Gastrocnemius medialis (tissue), 4 donors: ENCODE results near the gene CARD11. TPM values are rescaled to one million over a fixed set of nuclear protein-coding genes. Genes with fewer than 3 reads are reported as not detected.

Experiments used
- ATAC-seq, 2 donors: fragments of 150-250 bp; one replicate each; pipeline ENCODE4 v1.9.1; 2016
- DNase-seq, 2 donors: peaks; one replicate each; pipeline ENCODE4 v3.0.0-alpha.2; 2019
- H3K27ac ChIP-seq, 4 donors: fragments of 200-600 bp; sonication (generic); 1 replicate in 1 of 4; 2 replicates in 3 of 4; pipeline ENCODE4 v1.5.1; 2016 to 2018; ENCODE audit warnings: mild to moderate bottlenecking in 2 of 4, moderate library complexity in 1 of 4
- H3K27me3 ChIP-seq, 3 donors: fragments of 200-600 bp; sonication (generic) in 2 of 3; 1 replicate in 1 of 3; 2 replicates in 2 of 3; pipeline versions ENCODE4 v1.5.1 to v1.6.0; 2016 to 2019; ENCODE audit warnings: mild to moderate bottlenecking in 1 of 3, moderate library complexity in 1 of 3
- H3K36me3 ChIP-seq, 2 donors: fragments of 200-600 bp; sonication (generic) in 1 of 2; one replicate each; pipeline ENCODE4 v1.5.1; 2017 to 2018
- H3K4me1 ChIP-seq, 2 donors: fragments of 200-600 bp; sonication (generic) in 1 of 2; one replicate each; pipeline ENCODE4 v1.5.1; 2016 to 2017; ENCODE audit warnings: mild to moderate bottlenecking in 2 of 2
- H3K4me3 ChIP-seq, 4 donors: fragments of 200-600 bp; sonication (generic) in 3 of 4; 1 replicate in 1 of 4; 2 replicates in 3 of 4; pipeline ENCODE4 v1.5.1; 2016 to 2019; ENCODE audit warnings: mild to moderate bottlenecking in 2 of 4
- H3K9me3 ChIP-seq, 3 donors: fragments of 200-600 bp; sonication (generic) in 2 of 3; 1 replicate in 1 of 3; 2 replicates in 2 of 3; pipeline ENCODE4 v1.5.1; 2016 to 2019
- POLR2A ChIP-seq, 2 donors: fragments of 450-650 bp; IDR thresholded peaks; one replicate each; pipeline ENCODE4 v1.6.1; 2017; ENCODE audit warnings: antibody characterized with exemption in 2 of 2, mild to moderate bottlenecking in 2 of 2, moderate library complexity in 2 of 2
- in situ Hi-C, 4 donors: fragments of 200-750 bp; cut with MboI; loops; one replicate each; pipeline versions ENCODE4 v1.15.0 to v1.8.0; 2017; ENCODE audit warnings: low sequenced_read_pairs in 4 of 4
- intact Hi-C: fragments of 100-400 bp; cut with DNase I; formaldehyde crosslinking; loops from one replicate; pipeline ENCODE4 v1.15.1; 2023; ENCODE audit warnings: low total_unique reads
- total RNA-seq, 4 donors: library from RNA; depleted of rRNA; stranded (reverse); fragments of >200 nt; gene quantifications; one replicate each; pipeline versions ENCODE4 v1.1.0 to v1.2.3, GENCODE V29; 2016
- TF ChIP-seq, protein P1 (sequence below), 5 experiments: fragments of 450-650 bp in 3 of 5; fragments of 200-600 bp in 2 of 5; sonication (generic) in 2 of 5; IDR thresholded peaks in 4 of 5; conservative IDR thresholded peaks in 1 of 5; 1 replicate in 4 of 5; 2 replicates in 1 of 5; pipeline ENCODE4 v1.5.1; 2016 to 2019; ENCODE audit warnings: antibody characterized with exemption in 5 of 5, mild to moderate bottlenecking in 3 of 5, moderate library complexity in 3 of 5

The CARD11 gene
- total RNA-seq, 4 donors from 2014 or later = 0.13 TPM; not detected in 3

DNA sequence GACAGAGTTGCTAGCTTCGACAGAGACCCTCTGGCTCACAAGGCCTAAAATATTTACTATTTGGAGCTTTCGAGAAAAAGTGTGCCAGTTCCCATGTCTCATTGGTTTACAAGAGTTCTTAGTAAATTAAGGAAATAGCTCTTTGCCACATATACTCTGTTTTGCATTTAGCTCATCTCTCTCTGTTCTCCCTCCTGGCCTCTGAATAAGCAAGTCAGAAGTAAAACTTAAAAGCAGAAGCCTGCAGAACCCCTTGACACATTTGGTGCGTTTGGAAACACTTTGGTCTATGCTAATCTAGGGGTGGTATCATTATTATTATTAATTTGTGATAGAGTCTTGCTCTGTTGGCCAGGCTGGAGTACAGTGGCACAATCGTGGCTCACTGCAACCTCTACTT, 6.4 kb downstream of the CARD11 start:
- Histone ChIP-seq H3K9me3 (no peaks in the 10 kb centered on the region), H3K4me3 (no peak overlapping the region), H3K36me3 (no peaks in the 10 kb centered on the region), H3K27ac (no peak overlapping the region), H3K4me1 (no peaks in the 10 kb centered on the region), H3K27me3 (peaks cover 0 to 1% (median 0%) of the 10 kb centered on the region in 3 donors)
- intact Hi-C loops (no loop called here), in situ Hi-C loops (no loop called here)
- no peak for TF ChIP-seq POLR2A (IDR thresholded peaks at IDR 0.05)
- TF ChIP-seq, protein P1, sequence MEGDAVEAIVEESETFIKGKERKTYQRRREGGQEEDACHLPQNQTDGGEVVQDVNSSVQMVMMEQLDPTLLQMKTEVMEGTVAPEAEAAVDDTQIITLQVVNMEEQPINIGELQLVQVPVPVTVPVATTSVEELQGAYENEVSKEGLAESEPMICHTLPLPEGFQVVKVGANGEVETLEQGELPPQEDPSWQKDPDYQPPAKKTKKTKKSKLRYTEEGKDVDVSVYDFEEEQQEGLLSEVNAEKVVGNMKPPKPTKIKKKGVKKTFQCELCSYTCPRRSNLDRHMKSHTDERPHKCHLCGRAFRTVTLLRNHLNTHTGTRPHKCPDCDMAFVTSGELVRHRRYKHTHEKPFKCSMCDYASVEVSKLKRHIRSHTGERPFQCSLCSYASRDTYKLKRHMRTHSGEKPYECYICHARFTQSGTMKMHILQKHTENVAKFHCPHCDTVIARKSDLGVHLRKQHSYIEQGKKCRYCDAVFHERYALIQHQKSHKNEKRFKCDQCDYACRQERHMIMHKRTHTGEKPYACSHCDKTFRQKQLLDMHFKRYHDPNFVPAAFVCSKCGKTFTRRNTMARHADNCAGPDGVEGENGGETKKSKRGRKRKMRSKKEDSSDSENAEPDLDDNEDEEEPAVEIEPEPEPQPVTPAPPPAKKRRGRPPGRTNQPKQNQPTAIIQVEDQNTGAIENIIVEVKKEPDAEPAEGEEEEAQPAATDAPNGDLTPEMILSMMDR (IDR thresholded peaks at IDR 0.05 in 4 of 5, conservative IDR thresholded peaks at IDR 0.05 in 1 of 5) = no peak
- no peak for ATAC-seq
- DNase-seq = no peak

DNA sequence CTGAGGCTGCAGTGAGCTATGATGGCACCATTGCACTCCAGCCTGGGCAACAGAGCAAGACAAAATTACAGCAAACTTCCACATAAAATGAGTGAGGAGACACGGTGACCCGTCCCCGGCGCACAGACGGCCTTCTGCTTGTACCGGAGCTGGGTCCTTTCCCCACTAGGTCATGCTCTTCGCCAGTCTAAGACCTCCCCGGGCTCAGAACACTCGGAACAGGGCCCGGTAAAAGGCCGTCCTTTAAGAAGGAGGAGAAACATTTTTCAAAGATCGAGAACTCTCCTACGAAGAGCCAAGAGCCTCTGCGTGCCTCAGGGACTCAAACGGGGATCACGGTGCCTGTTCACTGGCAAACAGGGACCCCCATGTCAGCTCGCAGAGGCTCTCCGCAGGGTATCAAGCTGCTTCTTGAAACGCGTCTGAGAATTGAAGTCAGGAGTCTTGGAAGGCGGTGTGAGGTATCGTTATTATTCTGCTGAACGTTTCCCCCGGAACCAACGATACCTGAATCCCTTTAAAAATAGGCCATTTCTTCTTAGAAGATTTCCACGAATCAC, 9.0 kb downstream of the CARD11 start:
- no peak for DNase-seq
- no peaks in the 10 kb centered on the region for H3K27me3 ChIP-seq
- intact Hi-C loops = no loop called here
- no peaks in the 10 kb centered on the region for H3K4me1 ChIP-seq
- no peak for TF ChIP-seq POLR2A (IDR thresholded peaks at IDR 0.05)
- TF ChIP-seq, protein P1 (IDR thresholded peaks at IDR 0.05 in 4 of 5, conservative IDR thresholded peaks at IDR 0.05 in 1 of 5) = no peak
- no peak overlapping the region for H3K27ac ChIP-seq
- ATAC-seq = no peak
- H3K36me3 ChIP-seq = no peaks in the 10 kb centered on the region
- H3K4me3 ChIP-seq = no peak overlapping the region
- in situ Hi-C loops = no loop called here
- no peaks in the 10 kb centered on the region for H3K9me3 ChIP-seq

DNA sequence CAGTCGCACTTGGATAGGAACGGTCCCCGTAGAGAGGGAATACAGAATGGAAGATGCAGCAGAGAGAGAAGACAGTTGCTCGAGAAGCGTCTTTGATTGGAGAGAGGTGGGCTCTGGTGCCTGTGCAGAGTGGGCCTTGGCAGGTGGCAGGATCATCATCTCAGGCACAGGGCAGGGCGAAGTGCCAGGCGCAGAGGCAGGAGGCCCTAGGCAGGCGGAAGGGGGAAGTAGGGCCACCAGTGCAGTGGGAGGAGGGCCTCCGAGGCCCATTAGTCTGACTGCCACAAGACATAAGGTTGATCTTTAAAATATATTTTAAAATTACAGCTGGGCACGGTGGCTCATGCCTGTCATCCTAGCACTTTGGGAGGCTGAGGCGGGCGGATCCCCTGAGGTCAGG, 10.1 kb downstream of the CARD11 start:
- Histone ChIP-seq H3K4me3 (no peak overlapping the region), H3K27me3 (peaks cover 0 to 2% (median 0%) of the 10 kb centered on the region in 3 donors), H3K36me3 (no peaks in the 10 kb centered on the region), H3K4me1 (no peaks in the 10 kb centered on the region), H3K27ac (no peak overlapping the region), H3K9me3 (no peaks in the 10 kb centered on the region)
- no peak for TF ChIP-seq POLR2A (IDR thresholded peaks at IDR 0.05)
- TF ChIP-seq, protein P1 (IDR thresholded peaks at IDR 0.05 in 4 of 5, conservative IDR thresholded peaks at IDR 0.05 in 1 of 5) = no peak
- DNase-seq (no peak), ATAC-seq (no peak)
- intact Hi-C loops = no loop called here
- in situ Hi-C loops = no loop called here

DNA sequence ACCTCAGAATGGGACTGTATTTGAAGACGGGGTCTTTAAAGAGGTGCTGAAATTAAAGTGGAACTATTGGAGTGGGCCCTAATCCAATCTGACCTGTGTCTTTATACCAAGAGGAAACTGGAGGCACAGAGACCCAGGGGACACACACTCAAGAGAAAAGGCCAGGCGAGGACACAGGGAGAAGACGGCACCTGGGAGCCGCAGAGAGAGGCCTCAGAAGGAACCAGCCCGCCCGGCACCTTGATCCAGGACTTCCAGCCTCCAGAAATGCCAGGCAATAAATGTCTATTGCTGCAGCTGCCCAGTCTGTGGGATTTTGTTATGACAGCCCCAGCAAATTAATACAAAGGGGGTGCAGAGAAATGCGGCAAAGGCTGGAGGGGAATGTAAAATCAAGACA, 10.5 kb downstream of the CARD11 start:
- ATAC-seq (no peak), DNase-seq (no peak)
- Histone ChIP-seq H3K9me3 (no peaks in the 10 kb centered on the region), H3K4me3 (no peak overlapping the region), H3K27ac (no peak overlapping the region), H3K27me3 (peaks cover 0 to 2% (median 0%) of the 10 kb centered on the region in 3 donors), H3K4me1 (no peaks in the 10 kb centered on the region), H3K36me3 (no peaks in the 10 kb centered on the region)
- in situ Hi-C loops = no loop called here
- TF ChIP-seq POLR2A (IDR thresholded peaks at IDR 0.05) = no peak
- TF ChIP-seq, protein P1 (IDR thresholded peaks at IDR 0.05 in 4 of 5, conservative IDR thresholded peaks at IDR 0.05 in 1 of 5) = no peak
- intact Hi-C loops = no loop called here

DNA sequence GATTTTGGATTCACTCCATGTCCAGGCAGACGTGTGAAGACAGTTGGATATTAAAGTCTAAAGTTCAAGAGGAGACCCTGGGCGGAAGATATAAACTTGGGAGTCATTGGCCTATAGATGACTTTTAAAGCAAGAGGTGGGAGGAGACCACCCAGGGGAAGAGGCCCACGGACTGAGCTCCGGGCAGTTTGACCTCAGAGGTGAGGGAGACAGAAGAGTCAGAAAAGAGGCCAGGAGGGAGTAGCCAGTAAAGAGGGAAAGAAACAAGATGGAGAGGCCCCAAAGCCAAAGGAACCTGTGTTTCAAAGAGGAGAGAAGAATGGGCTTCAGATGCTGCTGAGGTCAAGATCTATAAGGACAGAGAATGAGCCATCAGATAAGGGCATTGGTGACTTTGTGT, 11.4 kb downstream of the CARD11 start:
- intact Hi-C loops = no loop called here
- Histone ChIP-seq H3K4me1 (no peaks in the 10 kb centered on the region), H3K27ac (no peak overlapping the region), H3K9me3 (no peaks in the 10 kb centered on the region), H3K27me3 (peaks cover 0 to 2% (median under 1%) of the 10 kb centered on the region in 3 donors), H3K36me3 (no peaks in the 10 kb centered on the region), H3K4me3 (no peak overlapping the region)
- ATAC-seq (no peak), DNase-seq (no peak)
- no peak for TF ChIP-seq POLR2A (IDR thresholded peaks at IDR 0.05)
- TF ChIP-seq, protein P1 (IDR thresholded peaks at IDR 0.05 in 4 of 5, conservative IDR thresholded peaks at IDR 0.05 in 1 of 5) = no peak
- in situ Hi-C loops = no loop called here
